Measurements from ENCODE around the gene GTF2F2. TPM values are rescaled to one million over a fixed set of nuclear protein-coding genes. Genes with fewer than 3 reads are reported as not detected.

Gene GTF2F2
- total RNA-seq, 2 donors from 2014 or later, result 18.7 to 20.5 TPM

- Histone ChIP-seq H3K27me3 (no peaks in the 10 kb centered on the region), H3K9me3 (no peaks in the 10 kb centered on the region), H3K36me3 (no peaks in the 10 kb centered on the region), H3K9ac (ENCODE audit: low read depth in 2 of 2, low read length in 2 of 2) (no peak overlapping the region), H3K27ac (no peak overlapping the region), H3K4me1 (no peaks in the 10 kb centered on the region), H3K4me3 (no peak overlapping the region)
- intact Hi-C loops (cut with DNase I), result no loop called here
- DNase-seq, result no peak
- TF ChIP-seq, protein P1, sequence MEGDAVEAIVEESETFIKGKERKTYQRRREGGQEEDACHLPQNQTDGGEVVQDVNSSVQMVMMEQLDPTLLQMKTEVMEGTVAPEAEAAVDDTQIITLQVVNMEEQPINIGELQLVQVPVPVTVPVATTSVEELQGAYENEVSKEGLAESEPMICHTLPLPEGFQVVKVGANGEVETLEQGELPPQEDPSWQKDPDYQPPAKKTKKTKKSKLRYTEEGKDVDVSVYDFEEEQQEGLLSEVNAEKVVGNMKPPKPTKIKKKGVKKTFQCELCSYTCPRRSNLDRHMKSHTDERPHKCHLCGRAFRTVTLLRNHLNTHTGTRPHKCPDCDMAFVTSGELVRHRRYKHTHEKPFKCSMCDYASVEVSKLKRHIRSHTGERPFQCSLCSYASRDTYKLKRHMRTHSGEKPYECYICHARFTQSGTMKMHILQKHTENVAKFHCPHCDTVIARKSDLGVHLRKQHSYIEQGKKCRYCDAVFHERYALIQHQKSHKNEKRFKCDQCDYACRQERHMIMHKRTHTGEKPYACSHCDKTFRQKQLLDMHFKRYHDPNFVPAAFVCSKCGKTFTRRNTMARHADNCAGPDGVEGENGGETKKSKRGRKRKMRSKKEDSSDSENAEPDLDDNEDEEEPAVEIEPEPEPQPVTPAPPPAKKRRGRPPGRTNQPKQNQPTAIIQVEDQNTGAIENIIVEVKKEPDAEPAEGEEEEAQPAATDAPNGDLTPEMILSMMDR (IDR thresholded peaks at IDR 0.05), result no peak
Observed at GRCh38 chr13:45269204-45269603, 148.9 kb downstream of the GTF2F2 start.

GRCh38 chr13:45276913-45277312, 156.6 kb downstream of the GTF2F2 start:
- DNase-seq, result no peak
- H3K27me3 ChIP-seq, result no peaks in the 10 kb centered on the region
- intact Hi-C loops (cut with DNase I), result no loop called here
- no peak overlapping the region for H3K4me3 ChIP-seq
- no peaks in the 10 kb centered on the region for H3K36me3 ChIP-seq
- H3K9me3 ChIP-seq, result no peaks in the 10 kb centered on the region
- no peak overlapping the region for H3K27ac ChIP-seq
- H3K4me1 ChIP-seq, result no peaks in the 10 kb centered on the region
- H3K9ac ChIP-seq (ENCODE audit: low read depth in 2 of 2, low read length in 2 of 2), result no peak overlapping the region
- TF ChIP-seq, protein P1 (IDR thresholded peaks at IDR 0.05), result no peak

DNA sequence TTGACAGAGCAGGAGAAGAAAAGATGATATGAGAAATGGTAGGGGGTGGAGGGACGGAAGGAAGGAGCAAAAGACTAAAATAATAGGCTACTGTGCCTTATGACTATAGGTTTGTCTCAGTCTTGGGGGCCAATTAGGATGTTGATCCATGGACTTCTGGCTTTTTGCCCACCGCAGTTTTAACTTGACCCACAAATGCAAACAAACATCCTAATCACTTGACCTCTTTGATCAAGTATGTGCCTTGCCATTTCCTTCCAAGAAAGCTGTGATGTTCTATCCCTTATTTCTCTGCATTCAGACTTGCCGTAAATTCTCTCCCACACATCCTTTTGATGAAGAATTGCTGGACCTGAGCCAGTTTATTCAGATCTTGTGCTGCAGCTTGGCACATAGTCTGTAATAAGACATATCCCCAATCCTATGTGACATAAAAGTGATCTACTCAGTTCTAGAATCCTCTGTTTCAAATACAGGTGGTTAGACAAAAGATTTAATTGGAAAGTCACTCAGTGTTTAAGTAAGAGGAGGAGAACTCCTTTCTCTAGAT, 157.9 kb downstream of the GTF2F2 start:
- H3K9ac ChIP-seq (ENCODE audit: low read depth in 2 of 2, low read length in 2 of 2), result no peak overlapping the region
- H3K4me3 ChIP-seq, result no peak overlapping the region
- no peaks in the 10 kb centered on the region for H3K27me3 ChIP-seq
- intact Hi-C loops (cut with DNase I), result no loop called here
- no peak overlapping the region for H3K27ac ChIP-seq
- H3K9me3 ChIP-seq, result no peaks in the 10 kb centered on the region
- TF ChIP-seq, protein P1 (IDR thresholded peaks at IDR 0.05), result no peak
- H3K36me3 ChIP-seq, result no peaks in the 10 kb centered on the region
- no peaks in the 10 kb centered on the region for H3K4me1 ChIP-seq
- no peak for DNase-seq

DNA sequence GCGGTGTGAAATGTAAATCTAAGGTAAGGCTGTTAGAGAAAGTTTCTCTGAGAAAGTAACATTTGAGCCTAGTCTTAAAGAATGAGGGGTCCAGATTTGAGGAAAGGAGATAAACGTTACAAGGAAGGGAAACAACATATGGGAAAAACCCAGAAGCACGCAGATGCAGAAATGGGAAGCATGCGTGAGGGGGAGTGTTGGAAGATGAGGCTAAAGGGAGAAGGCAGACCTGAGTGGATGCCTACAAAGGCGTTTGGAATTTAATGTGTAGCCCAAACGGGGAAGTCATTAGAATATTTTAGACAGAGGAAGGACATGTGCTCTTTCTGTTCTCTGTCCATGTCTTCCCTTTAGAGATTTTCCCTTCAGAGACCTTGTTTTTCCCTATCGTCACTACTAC, 159.7 kb downstream of the GTF2F2 start:
- Histone ChIP-seq H3K9me3 (no peaks in the 10 kb centered on the region), H3K4me1 (no peaks in the 10 kb centered on the region), H3K4me3 (no peak overlapping the region), H3K27me3 (no peaks in the 10 kb centered on the region), H3K27ac (no peak overlapping the region), H3K36me3 (no peaks in the 10 kb centered on the region), H3K9ac (ENCODE audit: low read depth in 2 of 2, low read length in 2 of 2) (no peak overlapping the region)
- DNase-seq, result no peak
- intact Hi-C loops (cut with DNase I), result loop anchor here (2.0 to 10.0 kb wide), 2 partner anchors 85 to 231 kb away; no protein-coding TSS in a partner anchor
- TF ChIP-seq, protein P1 (IDR thresholded peaks at IDR 0.05), result no peak

DNA sequence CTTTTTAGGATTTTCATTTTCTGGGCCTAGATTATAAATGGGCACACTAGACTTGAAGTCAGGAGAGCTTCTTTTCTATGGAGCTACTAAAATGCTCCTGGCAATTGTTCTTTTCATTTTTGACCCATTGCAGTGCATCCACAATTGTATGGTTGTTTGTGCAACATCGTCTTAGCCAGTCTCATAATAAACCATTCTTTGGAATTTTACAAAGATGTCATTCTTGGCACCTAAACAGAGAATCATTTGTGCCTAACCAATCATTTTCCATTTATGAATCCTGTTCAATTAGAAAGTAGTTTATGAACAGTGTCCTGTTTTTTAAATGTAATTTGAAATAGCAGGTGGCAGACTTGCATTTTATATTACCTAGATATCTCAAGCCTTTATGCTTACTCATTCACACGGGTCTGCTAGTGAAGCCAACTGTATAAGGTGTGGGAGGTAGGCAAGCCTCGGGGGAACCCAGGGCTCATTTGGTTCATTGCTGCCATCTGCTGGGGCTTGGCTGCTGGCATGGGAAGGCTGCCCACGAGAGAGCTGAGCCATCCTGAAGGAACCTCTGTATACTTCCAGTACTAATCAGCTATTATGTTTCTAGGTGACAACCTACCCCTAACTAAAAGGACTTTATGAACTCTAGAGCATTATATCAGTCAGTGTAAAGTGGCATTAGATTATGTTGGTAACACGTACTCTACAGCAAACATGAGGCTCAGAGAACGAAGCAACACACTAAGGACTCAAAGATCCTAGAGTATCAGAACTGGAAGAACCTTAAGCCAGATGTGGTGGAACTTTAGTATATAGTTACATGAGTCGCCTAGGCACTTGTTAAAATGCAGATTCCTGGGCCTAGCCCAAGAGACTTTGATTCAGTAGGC, 160.7 kb downstream of the GTF2F2 start:
- H3K27ac ChIP-seq, result no peak overlapping the region
- intact Hi-C loops (cut with DNase I), result loop anchor here (2.0 to 10.0 kb wide), 2 partner anchors 86 to 232 kb away; no protein-coding TSS in a partner anchor

More for the DNA sequence above, 160.7 kb downstream of the GTF2F2 start:
- no peaks in the 10 kb centered on the region for H3K36me3 ChIP-seq
- H3K4me3 ChIP-seq, result no peak overlapping the region
- TF ChIP-seq, protein P1 (IDR thresholded peaks at IDR 0.05), result peak; percentile 69
- H3K9ac ChIP-seq (ENCODE audit: low read depth in 2 of 2, low read length in 2 of 2), result no peak overlapping the region
- H3K27me3 ChIP-seq, result no peaks in the 10 kb centered on the region
- H3K4me1 ChIP-seq, result no peaks in the 10 kb centered on the region
- peak; percentile 76 for DNase-seq
- no peaks in the 10 kb centered on the region for H3K9me3 ChIP-seq

All from colonic mucosa (tissue), 4 donors.